Heart right ventricle (tissue), 16 donors: Measurements from ENCODE around the gene HEPACAM. TPM values are rescaled to one million over a fixed set of nuclear protein-coding genes. Genes with fewer than 3 reads are reported as not detected.

Experiments
- ATAC-seq, 8 donors: fragments of 200-7000 bp; cut with Tn5 transposase; one replicate each; pipeline ENCODE4 v1.9.1; 2020; ENCODE audit warnings: mild to moderate bottlenecking in 8 of 8, moderate library complexity in 8 of 8, moderate number of reproducible peaks in 1 of 8
- DNase-seq, 2 donors: peaks; one replicate each; pipeline ENCODE4 v3.0.0-alpha.2; 2020
- H3K27ac ChIP-seq, 10 donors: fragments of 200-600 bp; sonication (generic) in 2 of 10; one replicate each; pipeline versions ENCODE4 v1.5.0 to v1.8.0; 2020 to 2022; ENCODE audit warnings: mild to moderate bottlenecking in 3 of 10
- H3K27me3 ChIP-seq, 7 donors: fragments of 200-600 bp; one replicate each; pipeline ENCODE4 v1.8.0; 2021 to 2022; ENCODE audit warnings: mild to moderate bottlenecking in 2 of 7
- H3K36me3 ChIP-seq, 9 donors: fragments of 200-600 bp; sonication (generic) in 1 of 9; one replicate each; pipeline versions ENCODE4 v1.5.0 to v1.8.0; 2020 to 2022; ENCODE audit warnings: mild to moderate bottlenecking in 2 of 9
- H3K4me1 ChIP-seq, 9 donors: fragments of 200-600 bp; sonication (generic) in 1 of 9; one replicate each; pipeline versions ENCODE4 v1.5.0 to v1.8.0; 2020 to 2022; ENCODE audit warnings: mild to moderate bottlenecking in 4 of 9
- H3K4me3 ChIP-seq, 10 donors: fragments of 200-600 bp; sonication (generic) in 2 of 10; one replicate each; pipeline versions ENCODE4 v1.5.0 to v1.8.0; 2020 to 2022; ENCODE audit warnings: mild to moderate bottlenecking in 7 of 10, moderate library complexity in 2 of 10
- H3K9me3 ChIP-seq, 11 donors: fragments of 200-600 bp in 10 of 11; sonication (generic) in 2 of 11; one replicate each; pipeline versions ENCODE4 v1.5.0 to v1.8.0; 2013 to 2022; ENCODE audit warnings: mild to moderate bottlenecking in 2 of 11, control low read depth in 1 of 11, moderate library complexity in 1 of 11
- CTCF ChIP-seq, 9 donors: fragments of 200-600 bp; sonication (generic) in 2 of 9; IDR thresholded peaks; one replicate each; pipeline versions ENCODE4 v1.5.0 to v1.8.0; 2021 to 2022; ENCODE audit warnings: antibody characterized with exemption in 9 of 9, mild to moderate bottlenecking in 5 of 9, moderate library complexity in 1 of 9
- WGBS, 2 donors: extraction: QIAGEN DNeasy Blood & Tissue Kit; methylation state at CpG; one replicate each; pipeline ENCODE4 v1.1.7; 2013; ENCODE audit warnings: inconsistent platforms in 1 of 2; 5-methylcytosine and 5-hydroxymethylcytosine counted together
- intact Hi-C, 10 donors: fragments of 100-400 bp; cut with DNase I; formaldehyde crosslinking; loops; one replicate each; pipeline versions ENCODE4 v1.11.1 to v1.14.2; 2022
- polyA plus RNA-seq, 2 donors: library from polyadenylated mRNA; stranded (reverse); fragments of 200-250 nt; gene quantifications; one replicate each; pipeline ENCODE4 v1.2.3, GENCODE V29; 2013
- total RNA-seq, 10 donors: library from RNA; stranded (reverse); fragmentation: NEBNext Ultra II Directional in 3 of 10; extraction: Animal tissue kit (Norgen Biotek cat#: 25700) in 3 of 10; gene quantifications; one replicate each; pipeline versions ENCODE4 v1.2.1 to v1.2.4, GENCODE V29; 2021 to 2023
- donor health status: Arrhythmogenic right ventricular cardiomyopathy.
- donor health status: ischemic (EF 13 %, LVEDD 7.1; RV severe dilation, severe dysfunction).
- donor health status: healthy with polysubstance abuse.
- donor health status: DM: no; HTN: yes; CAD: no.
- donor health status: DM: no; HTN: no; CAD: no.
- donor health status: ischemic (EF 25% LVEDD 6.9; RV normal size, moderate dysfunction).
- donor health status: ischemic (EF 25% LVEDD 5.7; RV mildly dilated, moderate dysfunction).
- donor health status: healthy.
- donor health status: DM: yes; HTN: yes; CAD: no.
- donor health status: Ischemic cardiomyopathy.
- donor health status: ischemic (EF 35%, LVEDD 5.7; RV mildly dilated, moderate dysfunction).
- donor health status: nonischemic (EF 11% LVEDD 7.7; RV severe dilation, severe dysfunction).
- donor health status: DM: yes; HTN: yes; CAD: no.
- donor health status: PGD.
- donor health status: ischemic (EF 29% LVEDD 5.4; RV normal size, mild dysfunction).
- donor health status: nonischemic (EF 23%, LVEDD 6.1; RV moderate dilation, normal function).

HEPACAM gene
- total and polyA plus RNA-seq, 12 donors = 0.12 to 1.3 (median 0.35) TPM; not detected in 2

DNA sequence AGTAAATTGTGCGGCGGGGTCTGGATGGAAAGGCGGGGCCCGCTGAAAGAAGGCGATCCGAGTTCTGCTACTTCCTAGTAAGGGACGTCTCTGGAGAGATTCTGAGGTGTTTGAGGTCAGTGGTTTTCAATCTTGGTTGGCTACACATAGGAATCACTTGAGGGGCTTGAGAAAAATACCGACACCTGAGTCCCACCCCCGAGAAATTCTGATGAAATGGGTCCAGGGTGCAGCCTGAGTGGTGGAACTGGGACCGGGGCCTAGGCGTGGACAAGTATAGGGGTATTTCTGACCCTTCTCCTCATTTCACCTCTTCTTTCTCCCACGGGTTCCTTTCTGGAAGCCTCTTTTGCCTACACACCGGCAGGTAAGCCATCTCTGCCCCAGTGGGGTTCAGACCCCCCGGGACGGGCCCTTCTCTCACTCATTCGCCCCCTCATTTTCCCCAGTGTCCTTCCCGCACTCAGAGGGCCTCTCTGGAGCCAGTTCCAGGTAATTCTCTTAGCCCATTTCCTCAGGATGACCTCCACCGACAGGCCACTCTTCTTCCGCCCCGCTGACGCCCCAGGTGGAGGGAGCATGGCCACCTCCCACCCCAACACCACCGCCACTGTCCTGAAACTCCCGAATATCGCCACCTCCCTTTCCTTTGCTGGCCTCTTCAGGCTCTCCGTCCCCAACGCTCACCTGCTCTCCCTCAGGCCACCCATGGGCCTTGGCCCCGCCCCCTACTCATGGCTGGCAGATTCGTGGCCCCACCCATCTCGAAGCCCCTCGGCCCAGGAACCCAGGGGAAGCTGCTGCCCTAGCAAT is 58.8 kb downstream of the HEPACAM start:
- no peak for TF ChIP-seq CTCF (IDR thresholded peaks at IDR 0.05)
- peaks cover 0 to 59% (median 35%) of the 10 kb centered on the region in 7 donors for H3K27me3 ChIP-seq
- intact Hi-C loops = loop anchor here in 4 of 10 donors (2.0 to 10.0 kb wide), 5 partner anchors 22 to 75 kb away; partner anchors contain the start of genes CCDC15 (in 2 of the 4) and HEPN1 (in 1 of the 4)

GRCh38 chr11:124875943-124876817 is 59.7 kb downstream of the HEPACAM start:
- no peaks in the 10 kb centered on the region for H3K36me3 ChIP-seq
- ATAC-seq (peak; percentile 89 to 93 (median 90)), DNase-seq (peak; percentile 87 to 89)
- peaks cover 0 to 66% (median 40%) of the 10 kb centered on the region in 7 donors for H3K27me3 ChIP-seq
- peak overlapping the region; percentile 36 to 72 (median 66) for H3K4me3 ChIP-seq
- WGBS, 2 donors = 2% methylated on average over 64 to 69 of the region's 69 CpGs
- intact Hi-C loops = loop anchor here in 4 of 10 donors (2.0 to 10.0 kb wide), 5 partner anchors 23 to 76 kb away; partner anchors contain the start of genes CCDC15 (in 2 of the 4) and HEPN1 (in 1 of the 4)
- H3K9me3 ChIP-seq = no peaks in the 10 kb centered on the region
- TF ChIP-seq CTCF (IDR thresholded peaks at IDR 0.05) = peak; percentile 53 to 94 (median 73)
- H3K4me1 ChIP-seq = peaks cover 3 to 44% (median 23%) of the 10 kb centered on the region in 9 donors
- H3K27ac ChIP-seq = peak overlapping the region; percentile 10 to 96 (median 90)

More for the DNA sequence above, 58.8 kb downstream of the HEPACAM start:
- peak overlapping the region; percentile 36 to 72 (median 66) for H3K4me3 ChIP-seq
- peaks cover 3 to 50% (median 23%) of the 10 kb centered on the region in 9 donors for H3K4me1 ChIP-seq
- H3K36me3 ChIP-seq = no peaks in the 10 kb centered on the region
- DNase-seq (no peak), ATAC-seq (peak in 2 of 8 donors; percentile 2 to 3)
- peak overlapping the region in 9 of 10 donors; percentile 80 to 96 (median 91) for H3K27ac ChIP-seq
- H3K9me3 ChIP-seq = no peaks in the 10 kb centered on the region
- 16 to 20% methylated on average over 30 of the region's 30 CpGs for WGBS, 2 donors

DNA sequence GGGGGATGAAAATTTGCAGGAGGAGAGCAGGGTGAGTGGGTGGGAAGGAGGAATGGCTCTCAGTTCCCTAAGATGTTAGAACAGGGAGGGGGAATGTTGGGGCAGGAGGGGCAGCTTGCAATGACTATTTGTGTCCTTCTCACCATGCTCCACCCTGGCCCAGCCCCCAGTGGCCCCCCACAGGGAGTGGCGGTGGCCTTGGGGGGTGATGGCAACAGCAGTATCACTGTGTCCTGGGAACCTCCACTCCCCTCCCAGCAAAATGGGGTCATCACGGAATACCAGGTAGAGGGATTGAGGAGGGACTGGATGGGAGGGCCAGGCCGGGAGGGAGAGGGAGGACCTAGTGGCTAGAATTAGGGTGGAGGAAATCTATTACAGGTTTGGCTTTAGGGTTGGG is 60.4 kb downstream of the HEPACAM start:
- Histone ChIP-seq H3K9me3 (no peaks in the 10 kb centered on the region), H3K27ac (peak overlapping the region in 2 of 10 donors; percentile 93 to 96), H3K27me3 (peaks cover 0 to 73% (median 47%) of the 10 kb centered on the region in 7 donors), H3K4me1 (peaks cover 3 to 43% (median 23%) of the 10 kb centered on the region in 9 donors), H3K4me3 (peak overlapping the region in 4 of 10 donors; percentile 46 to 72 (median 70)), H3K36me3 (no peaks in the 10 kb centered on the region)
- no peak for TF ChIP-seq CTCF (IDR thresholded peaks at IDR 0.05)
- DNase-seq (no peak), ATAC-seq (no peak)
- intact Hi-C loops = loop anchor here in 3 of 10 donors (5.0 to 10.0 kb wide), 3 partner anchors 42 to 77 kb away; partner anchors contain the start of genes CCDC15 (in 2 of the 3) and HEPN1 (in 1 of the 3)
- 47 to 55% methylated on average over 3 of the region's 3 CpGs for WGBS, 2 donors
